Stomach (tissue), 4 donors: ENCODE results near the gene FAM114A1.

ENCODE experiments used
- EP300 ChIP-seq: sonication (generic); formaldehyde crosslinking; IDR thresholded peaks from one replicate; pipeline ENCODE4 v1.6.1; 2017; ENCODE audit warnings: antibody characterized with exemption
- TF ChIP-seq, protein P1 (sequence below), 7 experiments: fragments of 450-650 bp in 4 of 7; fragments of 200-600 bp in 3 of 7; sonication (generic) in 3 of 7; IDR thresholded peaks; one replicate each; pipeline ENCODE4 v1.5.1; 2016 to 2019; ENCODE audit warnings: antibody characterized with exemption in 7 of 7, control low read depth in 2 of 7, mild to moderate bottlenecking in 1 of 7

DNA sequence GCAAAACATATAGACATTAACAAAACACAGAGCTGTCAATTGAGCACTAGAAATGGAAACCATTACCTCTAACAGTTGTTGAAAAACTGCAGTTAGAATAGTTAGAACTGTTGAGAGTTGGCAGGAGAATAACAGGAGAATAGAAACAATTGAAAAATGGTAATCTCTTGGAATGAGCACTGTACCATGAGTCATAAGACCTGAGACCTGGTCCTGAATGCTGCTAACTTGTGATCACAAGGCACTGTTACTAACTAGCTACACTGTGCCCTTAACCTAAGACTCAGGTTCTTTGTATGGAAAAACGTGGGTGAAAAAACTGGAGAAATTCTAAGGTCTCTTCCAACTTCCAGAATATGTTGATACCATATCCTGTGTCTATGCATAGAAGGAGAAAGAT lies 29.3 kb downstream of the FAM114A1 start:
- TF ChIP-seq, protein P1, sequence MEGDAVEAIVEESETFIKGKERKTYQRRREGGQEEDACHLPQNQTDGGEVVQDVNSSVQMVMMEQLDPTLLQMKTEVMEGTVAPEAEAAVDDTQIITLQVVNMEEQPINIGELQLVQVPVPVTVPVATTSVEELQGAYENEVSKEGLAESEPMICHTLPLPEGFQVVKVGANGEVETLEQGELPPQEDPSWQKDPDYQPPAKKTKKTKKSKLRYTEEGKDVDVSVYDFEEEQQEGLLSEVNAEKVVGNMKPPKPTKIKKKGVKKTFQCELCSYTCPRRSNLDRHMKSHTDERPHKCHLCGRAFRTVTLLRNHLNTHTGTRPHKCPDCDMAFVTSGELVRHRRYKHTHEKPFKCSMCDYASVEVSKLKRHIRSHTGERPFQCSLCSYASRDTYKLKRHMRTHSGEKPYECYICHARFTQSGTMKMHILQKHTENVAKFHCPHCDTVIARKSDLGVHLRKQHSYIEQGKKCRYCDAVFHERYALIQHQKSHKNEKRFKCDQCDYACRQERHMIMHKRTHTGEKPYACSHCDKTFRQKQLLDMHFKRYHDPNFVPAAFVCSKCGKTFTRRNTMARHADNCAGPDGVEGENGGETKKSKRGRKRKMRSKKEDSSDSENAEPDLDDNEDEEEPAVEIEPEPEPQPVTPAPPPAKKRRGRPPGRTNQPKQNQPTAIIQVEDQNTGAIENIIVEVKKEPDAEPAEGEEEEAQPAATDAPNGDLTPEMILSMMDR (IDR thresholded peaks at IDR 0.05) = no peak
- no peak for TF ChIP-seq EP300
